DND-41 (cell line): ENCODE results near the gene ISX.

Source experiments
- ATAC-seq: fragments of 200-7000 bp; cut with Tn5 transposase; 3 replicates; pipeline ENCODE4 v1.9.1; 2021; ENCODE audit warnings: low read depth; ENCODE audit not compliant: insufficient read depth
- DNase-seq: peaks from one replicate; pipeline ENCODE4 v3.0.0-alpha.2; 2020
- H2AFZ ChIP-seq: 2 replicates; pipeline ENCODE4 v1.6.0; 2012; ENCODE audit warnings: low read depth, low read length
- H3K27ac ChIP-seq: 2 replicates; pipeline ENCODE4 v1.5.1; 2012; ENCODE audit warnings: low read length, inconsistent platforms
- H3K27me3 ChIP-seq: fragments of 200-600 bp; sonication (generic); 2 replicates; pipeline ENCODE4 v1.6.0; 2012; ENCODE audit warnings: low read length, mild to moderate bottlenecking, inconsistent platforms; ENCODE audit not compliant: insufficient read depth, poor library complexity
- H3K36me3 ChIP-seq: 2 replicates; pipeline ENCODE4 v1.5.1; 2012; ENCODE audit warnings: low read length, inconsistent platforms; ENCODE audit not compliant: insufficient read depth
- H3K4me1 ChIP-seq: 2 replicates; pipeline ENCODE4 v1.5.1; 2012; ENCODE audit warnings: mild to moderate bottlenecking, low read length; ENCODE audit not compliant: insufficient read depth
- H3K4me2 ChIP-seq: 2 replicates; pipeline ENCODE4 v1.6.0; 2012; ENCODE audit warnings: mild to moderate bottlenecking, moderate library complexity, low read length, inconsistent platforms; ENCODE audit not compliant: insufficient read depth
- H3K4me3 ChIP-seq, 2 experiments: fragments of 200-600 bp in 1 of 2; shearing (Covaris generic) in 1 of 2; 2 replicates each; pipeline ENCODE4 v1.5.1; 2012 to 2016; ENCODE audit warnings: inconsistent platforms in 2 of 2, low read length in 2 of 2, mild to moderate bottlenecking in 2 of 2, low read depth in 1 of 2, moderate library complexity in 1 of 2
- H3K79me2 ChIP-seq: 2 replicates; pipeline ENCODE4 v1.6.0; 2012; ENCODE audit warnings: low read length, inconsistent platforms; ENCODE audit not compliant: insufficient read depth
- H3K9ac ChIP-seq: 2 replicates; pipeline ENCODE4 v1.6.0; 2012; ENCODE audit warnings: low read depth, mild to moderate bottlenecking, inconsistent platforms, low read length, moderate library complexity
- H3K9me3 ChIP-seq: 2 replicates; pipeline ENCODE4 v1.5.1; 2012; ENCODE audit warnings: low read length, moderate library complexity, mild to moderate bottlenecking, inconsistent platforms; ENCODE audit not compliant: insufficient read depth, severe bottlenecking
- H4K20me1 ChIP-seq: 2 replicates; pipeline ENCODE4 v1.6.0; 2012; ENCODE audit warnings: low read length; ENCODE audit not compliant: insufficient read depth
- EZH2 ChIP-seq: IDR thresholded peaks from 3 replicates; pipeline ENCODE4 v1.6.1; 2012; ENCODE audit warnings: borderline replicate concordance, low read depth, mild to moderate bottlenecking, moderate library complexity, low read length, inconsistent platforms; ENCODE audit not compliant: severe bottlenecking
- TF ChIP-seq, protein P1 (sequence below): IDR thresholded peaks from 2 replicates; pipeline ENCODE4 v1.5.1; 2012; ENCODE audit warnings: borderline replicate concordance, low read length, moderate library complexity, mild to moderate bottlenecking; ENCODE audit not compliant: poor library complexity, severe bottlenecking; ENCODE audit errors: extremely low read depth

ISX gene

DNA sequence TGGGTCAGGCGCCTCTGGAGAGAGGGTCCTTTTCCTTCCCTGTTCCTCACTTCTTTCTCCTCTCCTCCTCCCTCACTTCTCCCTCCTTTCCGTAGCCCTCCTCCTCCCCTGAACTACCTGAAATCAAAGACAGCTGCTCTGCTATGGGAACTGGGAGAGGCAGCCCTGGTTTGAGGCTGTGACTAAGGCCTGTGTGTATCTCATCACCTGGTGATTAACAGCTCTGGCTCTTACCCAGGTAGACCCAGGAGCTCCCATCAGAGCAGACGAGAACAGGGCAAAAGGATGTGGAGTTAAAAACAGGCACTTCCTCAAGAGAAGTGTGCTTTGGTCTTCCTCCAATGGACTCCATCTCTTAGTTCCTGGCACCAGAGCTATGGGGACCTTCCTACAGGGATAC is 5.8 kb downstream of the ISX start:
- H3K27ac ChIP-seq = no peak overlapping the region
- H3K4me3 ChIP-seq = no peak overlapping the region
- TF ChIP-seq, protein P1, sequence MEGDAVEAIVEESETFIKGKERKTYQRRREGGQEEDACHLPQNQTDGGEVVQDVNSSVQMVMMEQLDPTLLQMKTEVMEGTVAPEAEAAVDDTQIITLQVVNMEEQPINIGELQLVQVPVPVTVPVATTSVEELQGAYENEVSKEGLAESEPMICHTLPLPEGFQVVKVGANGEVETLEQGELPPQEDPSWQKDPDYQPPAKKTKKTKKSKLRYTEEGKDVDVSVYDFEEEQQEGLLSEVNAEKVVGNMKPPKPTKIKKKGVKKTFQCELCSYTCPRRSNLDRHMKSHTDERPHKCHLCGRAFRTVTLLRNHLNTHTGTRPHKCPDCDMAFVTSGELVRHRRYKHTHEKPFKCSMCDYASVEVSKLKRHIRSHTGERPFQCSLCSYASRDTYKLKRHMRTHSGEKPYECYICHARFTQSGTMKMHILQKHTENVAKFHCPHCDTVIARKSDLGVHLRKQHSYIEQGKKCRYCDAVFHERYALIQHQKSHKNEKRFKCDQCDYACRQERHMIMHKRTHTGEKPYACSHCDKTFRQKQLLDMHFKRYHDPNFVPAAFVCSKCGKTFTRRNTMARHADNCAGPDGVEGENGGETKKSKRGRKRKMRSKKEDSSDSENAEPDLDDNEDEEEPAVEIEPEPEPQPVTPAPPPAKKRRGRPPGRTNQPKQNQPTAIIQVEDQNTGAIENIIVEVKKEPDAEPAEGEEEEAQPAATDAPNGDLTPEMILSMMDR = no peak
- TF ChIP-seq EZH2 = no peak
- H3K36me3 ChIP-seq = no peaks in the 10 kb centered on the region
- no peak overlapping the region for H3K4me2 ChIP-seq
- H2AFZ ChIP-seq = no peak overlapping the region
- no peaks in the 10 kb centered on the region for H3K79me2 ChIP-seq
- no peaks in the 10 kb centered on the region for H4K20me1 ChIP-seq
- ATAC-seq (no peak), DNase-seq (no peak)
- no peaks in the 10 kb centered on the region for H3K4me1 ChIP-seq
- H3K9me3 ChIP-seq = no peaks in the 10 kb centered on the region
- no peak overlapping the region for H3K9ac ChIP-seq
- H3K27me3 ChIP-seq = no peaks in the 10 kb centered on the region

DNA sequence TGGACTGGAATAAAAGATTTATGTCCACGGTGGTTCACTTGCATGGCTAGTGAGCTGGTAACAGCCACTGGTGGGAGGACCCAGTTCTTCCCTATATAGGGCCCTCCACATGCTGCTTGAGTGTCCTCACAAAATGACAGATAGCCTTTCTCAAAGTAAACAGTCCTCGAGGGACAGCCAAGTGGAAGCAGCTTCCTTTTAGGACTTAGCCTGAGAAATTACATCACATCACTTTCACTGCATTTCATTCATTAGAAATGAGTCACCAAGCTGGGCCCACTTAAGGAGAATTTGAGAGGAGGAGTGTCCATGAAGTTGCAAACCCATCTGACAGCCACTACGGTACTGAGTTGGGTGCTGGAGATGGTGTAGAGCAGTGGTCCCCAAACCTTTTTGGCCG is 7.0 kb downstream of the ISX start:
- Histone ChIP-seq H2AFZ (no peak overlapping the region), H3K4me3 (no peak overlapping the region), H3K27ac (no peak overlapping the region), H4K20me1 (no peaks in the 10 kb centered on the region), H3K27me3 (no peaks in the 10 kb centered on the region), H3K4me1 (no peaks in the 10 kb centered on the region), H3K79me2 (no peaks in the 10 kb centered on the region), H3K36me3 (no peaks in the 10 kb centered on the region), H3K4me2 (no peak overlapping the region), H3K9ac (no peak overlapping the region), H3K9me3 (no peaks in the 10 kb centered on the region)
- ATAC-seq (no peak), DNase-seq (no peak)
- TF ChIP-seq, protein P1 = no peak
- TF ChIP-seq EZH2 = no peak

DNA sequence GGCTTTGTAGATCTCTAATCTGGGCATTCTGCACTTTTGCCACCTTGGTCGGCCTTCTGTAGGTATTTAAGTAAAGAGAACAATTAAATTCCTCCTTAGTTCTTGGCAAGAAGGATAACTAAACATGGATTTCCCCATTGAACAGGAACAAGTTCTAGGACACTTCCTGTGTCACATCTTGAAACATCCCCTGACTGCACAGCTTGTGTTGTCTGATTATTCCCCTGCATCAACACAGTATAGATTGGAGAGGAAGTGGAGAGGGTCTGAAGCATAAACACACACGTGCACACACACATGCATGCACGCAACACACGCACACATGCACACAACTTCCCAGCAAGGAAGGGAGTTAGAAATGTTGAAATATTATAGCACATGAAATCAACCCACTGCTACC is 8.6 kb downstream of the ISX start:
- Histone ChIP-seq H4K20me1 (no peaks in the 10 kb centered on the region), H3K9me3 (no peaks in the 10 kb centered on the region), H3K9ac (no peak overlapping the region), H3K36me3 (no peaks in the 10 kb centered on the region), H3K27ac (no peak overlapping the region), H3K27me3 (no peaks in the 10 kb centered on the region), H2AFZ (no peak overlapping the region), H3K4me3 (no peak overlapping the region), H3K4me2 (no peak overlapping the region), H3K79me2 (no peaks in the 10 kb centered on the region), H3K4me1 (no peaks in the 10 kb centered on the region)
- TF ChIP-seq, protein P1 = no peak
- no peak for TF ChIP-seq EZH2
- DNase-seq = no peak
- ATAC-seq = no peak

- Histone ChIP-seq H3K9me3 (no peaks in the 10 kb centered on the region), H2AFZ (no peak overlapping the region), H4K20me1 (no peaks in the 10 kb centered on the region), H3K36me3 (no peaks in the 10 kb centered on the region), H3K79me2 (no peaks in the 10 kb centered on the region), H3K27ac (no peak overlapping the region), H3K27me3 (no peaks in the 10 kb centered on the region), H3K9ac (no peak overlapping the region), H3K4me3 (no peak overlapping the region), H3K4me2 (no peak overlapping the region), H3K4me1 (no peaks in the 10 kb centered on the region)
- DNase-seq (no peak), ATAC-seq (no peak)
- no peak for TF ChIP-seq EZH2
Measured at GRCh38 chr22:35076630-35077029, 10.7 kb downstream of the ISX start.
